ENCODE data around the gene SLC13A1.
"Not testable (repeated sequence)": the region's sequence is repeated elsewhere in the genome, so short reads cannot be mapped to it uniquely, and the experiment has no call there.

The SLC13A1 gene

GRCh38 chr7:123199883-123200282, at the start of gene SLC13A1:
SLC13A1 (minus strand) TSS chr7:123199969; CDS start chr7:123199946, 23 bp downstream.
- DNase-seq: no peak

- no peak for DNase-seq
Measured at GRCh38 chr7:123244768-123245167, 45.0 kb upstream of the SLC13A1 start.

GRCh38 chr7:123242467-123243092, 42.8 kb upstream of the SLC13A1 start:
- no peak for DNase-seq

GRCh38 chr7:123241809-123242208, 42.0 kb upstream of the SLC13A1 start:
- no peak for DNase-seq

- DNase-seq: no peak
Measured at GRCh38 chr7:123231021-123232000, 31.5 kb upstream of the SLC13A1 start.

GRCh38 chr7:123230603-123231002, 30.8 kb upstream of the SLC13A1 start:
- no peak for DNase-seq

GRCh38 chr7:123230147-123230546, 30.4 kb upstream of the SLC13A1 start:
- DNase-seq: no peak

- DNase-seq: no peak
Measured at GRCh38 chr7:123229426-123229825, 29.7 kb upstream of the SLC13A1 start.

GRCh38 chr7:123227666-123228065, 27.9 kb upstream of the SLC13A1 start:
- DNase-seq: not testable (repeated sequence)

GRCh38 chr7:123220396-123220795, 20.6 kb upstream of the SLC13A1 start:
- no peak for DNase-seq

- DNase-seq: no peak
Measured at GRCh38 chr7:123218866-123219265, 19.1 kb upstream of the SLC13A1 start.

GRCh38 chr7:123216825-123217224, 17.1 kb upstream of the SLC13A1 start:
- DNase-seq: no peak

GRCh38 chr7:123215350-123215749, 15.6 kb upstream of the SLC13A1 start:
- DNase-seq: no peak

- DNase-seq: no peak
Measured at GRCh38 chr7:123211545-123211944, 11.8 kb upstream of the SLC13A1 start.

- DNase-seq: no peak
Measured at GRCh38 chr7:123210986-123211385, 11.2 kb upstream of the SLC13A1 start.

- no peak for DNase-seq
Measured at GRCh38 chr7:123209786-123210185, 10.0 kb upstream of the SLC13A1 start.

- DNase-seq: no peak
Measured at GRCh38 chr7:123208793-123209192, 9.0 kb upstream of the SLC13A1 start.

- no peak for DNase-seq
Measured at GRCh38 chr7:123204206-123204835, 4.6 kb upstream of the SLC13A1 start.

- DNase-seq: no peak
Measured at GRCh38 chr7:123201901-123202300, 2.1 kb upstream of the SLC13A1 start.

GRCh38 chr7:123198668-123199652, 809 bp downstream of the SLC13A1 start:
- DNase-seq: no peak

GRCh38 chr7:123198111-123198510, 1.7 kb downstream of the SLC13A1 start:
- no peak for DNase-seq

GRCh38 chr7:123193235-123193634, 6.5 kb downstream of the SLC13A1 start:
- DNase-seq: no peak
